Measurements from ENCODE around the gene ERMARD. TPM values are rescaled to one million over a fixed set of nuclear protein-coding genes. Genes with fewer than 3 reads are reported as not detected.

ERMARD gene
- total RNA-seq, 1 experiment from 2014 or later: 18.1 TPM

GRCh38 chr6:169775321-169775720 lies 23.9 kb downstream of the ERMARD start:
- no peak for DNase-seq (ENCODE audit: low read depth, low spot score)
- in situ Hi-C loops (cut with HindIII; ENCODE audit: low pct_unique_long_range_greater_than_20kb, low sequenced_read_pairs): no loop called here

- in situ Hi-C loops (cut with HindIII; ENCODE audit: low pct_unique_long_range_greater_than_20kb, low sequenced_read_pairs): no loop called here
These were observed 25.0 kb downstream of the ERMARD start for GRCh38 chr6:169776379-169776778.

GRCh38 chr6:169777896-169778295 lies 26.5 kb downstream of the ERMARD start:
- no peak for DNase-seq (ENCODE audit: low read depth, low spot score)
- in situ Hi-C loops (cut with HindIII; ENCODE audit: low pct_unique_long_range_greater_than_20kb, low sequenced_read_pairs): no loop called here

More at GRCh38 chr6:169776379-169776778, 25.0 kb downstream of the ERMARD start:
- no peak for DNase-seq (ENCODE audit: low read depth, low spot score)

DNA sequence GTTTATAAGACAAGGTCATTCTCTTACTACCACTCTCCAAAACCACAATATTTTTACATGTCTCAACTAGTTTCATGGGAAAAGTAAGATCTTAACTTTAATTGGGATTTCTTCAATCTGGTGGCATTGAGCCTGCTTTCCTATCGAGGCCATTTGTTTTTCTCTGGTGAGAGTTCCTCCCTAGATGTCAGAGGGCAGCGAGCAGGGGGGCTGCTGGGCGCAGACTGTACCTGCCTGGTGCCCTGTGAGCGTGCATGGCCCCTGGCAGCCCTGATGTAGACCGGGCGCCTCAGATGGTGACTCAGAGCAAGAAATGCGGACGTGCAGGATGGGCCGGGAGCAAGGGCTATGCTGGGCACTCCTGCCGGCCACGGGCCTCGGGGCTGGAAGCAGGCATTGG lies 27.2 kb downstream of the ERMARD start:
- DNase-seq (ENCODE audit: low read depth, low spot score): no peak
- in situ Hi-C loops (cut with HindIII; ENCODE audit: low pct_unique_long_range_greater_than_20kb, low sequenced_read_pairs): no loop called here

DNA sequence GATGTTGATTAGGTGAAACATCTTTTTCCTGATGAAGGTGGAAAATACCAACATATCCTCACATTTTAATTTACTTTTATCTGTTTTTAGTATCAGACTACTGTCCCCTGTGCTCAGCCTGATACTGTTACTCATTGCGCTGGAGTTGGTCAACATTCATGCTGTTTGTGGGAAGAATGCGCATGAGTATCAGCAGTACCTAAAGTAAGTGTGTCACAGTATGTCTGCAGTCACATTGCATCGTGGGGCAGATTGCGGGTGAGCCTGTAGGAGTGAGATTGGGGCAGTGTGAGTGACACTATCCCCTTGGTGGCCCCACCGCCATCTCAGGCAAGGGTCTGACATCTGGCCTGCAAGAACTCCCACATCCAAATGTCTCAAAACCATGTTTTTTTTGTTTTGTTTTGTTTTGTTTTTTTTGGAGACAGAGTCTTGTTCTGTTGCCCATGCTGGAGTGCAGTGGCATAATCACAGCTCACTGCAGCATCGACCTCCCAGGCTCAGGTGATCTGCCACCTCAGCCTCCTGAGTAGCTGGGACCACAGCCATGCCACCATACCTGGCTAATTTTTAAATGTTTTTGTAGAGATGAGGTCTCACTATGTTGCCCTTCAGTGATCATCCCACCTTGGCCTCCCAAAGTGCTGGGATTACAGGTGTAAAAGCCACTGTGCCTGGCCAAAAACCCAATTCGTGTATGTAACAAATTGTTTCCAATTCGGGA lies 27.8 kb downstream of the ERMARD start:
- in situ Hi-C loops (cut with HindIII; ENCODE audit: low pct_unique_long_range_greater_than_20kb, low sequenced_read_pairs): no loop called here
- DNase-seq (ENCODE audit: low read depth, low spot score): no peak

DNA sequence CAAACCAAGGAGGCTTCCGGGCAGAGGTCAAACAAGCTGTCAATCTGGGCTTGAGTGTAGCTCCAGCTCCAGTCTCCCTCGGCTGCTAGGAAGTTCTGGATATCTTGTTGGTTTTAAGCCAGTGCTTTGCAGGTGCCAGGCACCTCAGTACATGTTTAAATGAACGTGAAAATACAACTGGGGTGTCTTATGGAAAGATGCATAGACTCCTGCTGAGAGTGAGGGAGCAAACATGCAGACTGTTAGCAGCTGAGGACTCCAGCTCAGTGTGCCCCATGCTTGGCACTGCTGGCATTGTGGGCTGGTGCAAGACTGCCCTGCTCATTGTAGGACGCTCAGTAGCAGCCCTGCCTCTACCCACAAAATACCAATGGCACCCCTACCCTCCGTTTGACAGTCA lies 28.5 kb downstream of the ERMARD start:
- no peak for DNase-seq (ENCODE audit: low read depth, low spot score)
- in situ Hi-C loops (cut with HindIII; ENCODE audit: low pct_unique_long_range_greater_than_20kb, low sequenced_read_pairs): no loop called here

GRCh38 chr6:169780571-169781091 lies 29.2 kb downstream of the ERMARD start:
- DNase-seq (ENCODE audit: low read depth, low spot score): no peak
- in situ Hi-C loops (cut with HindIII; ENCODE audit: low pct_unique_long_range_greater_than_20kb, low sequenced_read_pairs): no loop called here

DNA sequence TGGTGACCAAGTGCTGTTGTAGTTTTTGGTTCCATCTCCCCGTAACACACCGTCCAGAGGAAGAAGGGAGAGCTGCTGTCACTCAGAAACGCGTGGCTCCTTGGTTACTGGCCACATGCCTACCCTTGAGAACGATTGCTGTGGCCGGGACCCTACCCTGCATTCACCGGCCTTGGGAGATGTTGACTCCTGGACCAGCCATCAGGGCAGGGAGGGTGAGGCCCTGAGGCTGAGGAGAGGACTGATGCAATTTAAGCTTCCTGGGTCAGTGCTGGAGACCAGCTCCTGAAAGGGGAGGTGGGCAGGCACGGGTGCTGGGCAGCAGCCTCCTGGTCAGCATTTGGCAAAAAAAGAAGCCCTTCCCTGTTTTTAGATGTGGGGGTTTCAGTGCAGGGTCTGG lies 31.5 kb downstream of the ERMARD start:
- in situ Hi-C loops (cut with HindIII; ENCODE audit: low pct_unique_long_range_greater_than_20kb, low sequenced_read_pairs): no loop called here
- no peak for DNase-seq (ENCODE audit: low read depth, low spot score)

DNA sequence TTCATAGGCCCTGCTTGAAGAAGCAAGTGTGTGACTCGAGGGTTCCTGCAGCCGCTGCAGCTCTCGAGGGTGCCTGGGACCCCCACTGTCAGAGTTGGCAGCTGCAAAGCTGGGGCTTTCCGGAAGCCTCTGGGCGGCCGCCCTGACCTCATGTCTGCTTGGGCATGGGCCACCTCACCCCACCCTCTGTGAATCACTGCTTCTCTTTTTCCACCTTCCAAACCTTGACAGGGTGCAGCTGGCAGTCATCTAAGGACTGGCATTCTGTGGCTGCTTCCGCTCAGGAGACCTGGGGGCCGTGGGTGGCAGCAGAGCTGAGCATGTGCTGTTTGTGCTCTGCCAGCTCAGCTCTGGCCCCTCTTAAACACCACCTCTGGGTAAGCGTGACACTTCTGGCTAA lies 32.0 kb downstream of the ERMARD start:
- in situ Hi-C loops (cut with HindIII; ENCODE audit: low pct_unique_long_range_greater_than_20kb, low sequenced_read_pairs): no loop called here

GRCh38 chr6:169783971-169784820 lies 32.8 kb downstream of the ERMARD start:
- in situ Hi-C loops (cut with HindIII; ENCODE audit: low pct_unique_long_range_greater_than_20kb, low sequenced_read_pairs): no loop called here
- no peak for DNase-seq (ENCODE audit: low read depth, low spot score)

More for the DNA sequence above, 32.0 kb downstream of the ERMARD start:
- DNase-seq (ENCODE audit: low read depth, low spot score): no peak

DNA sequence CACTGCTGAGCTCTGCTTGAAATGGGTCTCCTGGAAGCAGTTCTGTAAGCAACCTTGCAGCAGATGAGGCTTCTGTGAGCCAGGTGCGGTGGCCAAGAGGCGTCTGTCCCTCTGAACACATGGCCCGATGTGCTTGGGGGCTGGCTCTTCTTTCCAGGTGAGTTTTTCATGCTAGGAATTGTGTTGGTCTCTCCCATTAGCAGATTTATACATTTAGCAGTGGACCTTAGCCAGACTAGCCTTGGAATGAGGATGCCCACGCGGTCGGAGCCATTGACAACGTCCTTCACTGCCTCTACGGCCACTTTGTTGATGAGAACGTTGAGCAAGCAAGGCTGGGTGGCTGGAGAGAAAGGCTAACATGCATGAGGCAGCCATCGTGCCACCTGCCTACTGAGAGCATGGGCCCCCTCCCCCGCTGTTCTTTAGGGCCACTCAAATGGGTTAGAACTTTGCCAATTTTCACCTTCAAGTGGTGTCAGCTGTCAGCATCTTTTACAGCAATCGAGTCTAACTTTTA lies 33.5 kb downstream of the ERMARD start:
- no peak for DNase-seq (ENCODE audit: low read depth, low spot score)
- in situ Hi-C loops (cut with HindIII; ENCODE audit: low pct_unique_long_range_greater_than_20kb, low sequenced_read_pairs): no loop called here

DNA sequence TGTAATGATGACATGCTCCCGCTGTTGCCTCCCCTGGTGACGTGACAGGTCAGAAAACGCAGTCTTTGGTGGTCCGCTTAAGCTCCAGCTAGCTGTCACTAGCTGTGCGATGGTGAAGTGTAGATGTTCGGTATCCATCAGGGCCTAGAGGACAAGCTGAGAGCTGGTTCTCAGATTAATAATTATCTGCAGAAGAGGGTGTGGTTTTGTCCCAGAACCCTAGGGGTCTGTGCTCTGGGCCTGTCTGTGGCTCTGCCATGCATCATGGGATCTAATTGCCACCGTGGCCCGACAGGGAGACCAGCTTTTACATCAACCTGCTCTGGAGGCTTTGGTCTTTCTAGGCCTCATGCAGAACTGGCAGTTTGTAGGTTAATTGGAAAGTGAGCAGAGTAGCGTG lies 34.1 kb downstream of the ERMARD start:
- DNase-seq (ENCODE audit: low read depth, low spot score): no peak
- in situ Hi-C loops (cut with HindIII; ENCODE audit: low pct_unique_long_range_greater_than_20kb, low sequenced_read_pairs): no loop called here

- no peak for DNase-seq (ENCODE audit: low read depth, low spot score)
- in situ Hi-C loops (cut with HindIII; ENCODE audit: low pct_unique_long_range_greater_than_20kb, low sequenced_read_pairs): no loop called here
These were observed 34.9 kb downstream of the ERMARD start for GRCh38 chr6:169786349-169786748.

DNA sequence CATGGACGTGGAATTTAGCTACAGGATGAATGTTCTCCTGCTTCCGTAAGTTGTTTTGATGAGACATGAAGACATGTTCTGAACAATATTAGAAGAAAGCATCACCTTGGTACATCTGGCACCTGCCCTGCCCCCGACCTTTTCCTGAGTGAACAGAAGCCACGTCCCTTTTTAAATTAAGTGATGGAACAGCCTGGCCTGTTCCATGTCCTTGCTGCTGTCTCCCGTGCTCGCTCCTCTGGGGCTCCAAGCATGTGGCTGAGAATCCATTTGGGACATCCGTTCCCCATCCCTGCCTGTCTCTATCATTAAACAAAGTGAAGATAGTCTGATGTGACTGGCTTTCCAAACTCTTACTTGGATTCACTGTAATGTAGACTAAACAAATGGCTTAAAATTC lies 36.4 kb downstream of the ERMARD start:
- DNase-seq (ENCODE audit: low read depth, low spot score): no peak
- in situ Hi-C loops (cut with HindIII; ENCODE audit: low pct_unique_long_range_greater_than_20kb, low sequenced_read_pairs): no loop called here

DNA sequence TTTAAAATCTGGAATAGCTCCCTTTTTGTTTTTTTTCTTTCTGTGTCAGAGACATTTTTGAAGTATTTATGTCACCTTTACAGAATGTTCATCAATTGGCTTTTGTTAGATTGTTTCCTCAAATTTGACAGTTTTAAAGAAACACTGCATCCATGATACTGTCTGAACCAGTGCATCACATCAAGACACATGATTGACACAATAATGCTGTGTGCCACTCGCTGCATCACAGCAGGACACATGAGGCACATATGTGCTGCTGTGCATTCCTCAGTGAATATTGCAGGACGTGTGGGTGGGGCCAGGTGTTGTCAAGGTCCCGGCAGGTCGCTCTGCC lies 37.4 kb downstream of the ERMARD start:
- in situ Hi-C loops (cut with HindIII; ENCODE audit: low pct_unique_long_range_greater_than_20kb, low sequenced_read_pairs): no loop called here
- no peak for DNase-seq (ENCODE audit: low read depth, low spot score)

DNA sequence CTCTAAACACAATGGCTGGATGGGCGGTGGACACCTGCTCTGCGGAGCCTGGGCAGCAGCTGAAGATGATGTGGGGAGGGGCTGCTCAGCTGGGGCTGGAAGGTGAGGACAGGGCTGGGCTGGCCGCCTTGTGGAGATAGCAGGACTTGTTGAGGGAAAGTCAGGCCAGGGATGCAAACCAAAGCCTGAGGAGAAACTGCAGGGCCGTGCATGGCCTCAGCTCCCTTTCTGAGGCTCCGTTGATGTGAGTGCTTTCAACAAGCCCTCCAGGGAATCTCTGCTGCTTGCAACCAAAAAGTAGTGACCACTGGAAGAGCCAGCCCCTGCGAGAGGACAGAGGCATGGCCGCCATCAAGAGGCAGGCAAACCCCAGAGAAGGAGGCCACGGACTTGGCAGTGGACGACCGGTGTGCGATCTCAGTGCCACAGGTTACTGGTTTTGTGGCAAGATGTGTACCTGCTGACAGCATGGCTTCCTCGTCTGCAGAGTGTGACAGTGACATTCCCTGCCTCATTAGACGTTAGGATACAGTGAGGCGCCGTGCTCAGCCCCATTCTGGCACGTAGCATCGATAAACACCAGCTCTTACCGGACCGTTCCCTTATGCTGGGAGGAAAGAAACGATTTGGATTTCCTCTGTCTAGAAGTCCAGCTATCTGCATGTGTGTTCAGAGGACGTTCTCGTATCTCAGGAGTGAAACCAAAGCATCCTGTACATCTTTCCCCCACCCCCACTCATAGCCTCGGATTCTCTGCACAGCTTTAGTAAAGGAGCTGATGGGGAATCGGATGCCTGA lies 37.9 kb downstream of the ERMARD start:
- no peak for DNase-seq (ENCODE audit: low read depth, low spot score)
- in situ Hi-C loops (cut with HindIII; ENCODE audit: low pct_unique_long_range_greater_than_20kb, low sequenced_read_pairs): no loop called here

- in situ Hi-C loops (cut with HindIII; ENCODE audit: low pct_unique_long_range_greater_than_20kb, low sequenced_read_pairs): no loop called here
- peak; percentile 56 for DNase-seq (ENCODE audit: low read depth, low spot score)
These were observed 38.8 kb downstream of the ERMARD start for GRCh38 chr6:169789944-169790927.
